Ishikawa (cell line): ENCODE data around the gene TSC22D1.

ENCODE experiments used
- CEBPB ChIP-seq: IDR thresholded peaks from 2 replicates; pipeline ENCODE4 v1.6.1; 2012
- EP300 ChIP-seq: IDR thresholded peaks from 2 replicates; pipeline ENCODE4 v1.6.1; 2012; ENCODE audit warnings: borderline replicate concordance
- MAX ChIP-seq: IDR thresholded peaks from 2 replicates; pipeline ENCODE4 v1.6.1; 2012
- RAD21 ChIP-seq: IDR thresholded peaks from 2 replicates; pipeline ENCODE4 v1.6.1; 2012; ENCODE audit warnings: low read depth
- TAF1 ChIP-seq: IDR thresholded peaks from 2 replicates; pipeline ENCODE4 v1.6.1; 2012; ENCODE audit warnings: low read depth, mild to moderate bottlenecking
- YY1 ChIP-seq: IDR thresholded peaks from 2 replicates; pipeline ENCODE4 v1.6.1; 2012; ENCODE audit warnings: low read depth

GRCh38 chr13:44622261-44622660 is 46.1 kb upstream of the TSC22D1 start:
- no peak for TF ChIP-seq YY1
- TF ChIP-seq TAF1 = no peak
- TF ChIP-seq RAD21 = no peak
- TF ChIP-seq CEBPB = no peak
- no peak for TF ChIP-seq EP300
- TF ChIP-seq MAX = no peak
